GM21529 (cell line): Measurements from ENCODE around the gene TAS2R9.
"Not testable (repeated sequence)": the region's sequence is repeated elsewhere in the genome, so short reads cannot be mapped to it uniquely, and the experiment has no call there.

Source experiments
- ATAC-seq: cut with Tn5 transposase; IDR thresholded peaks from one replicate; pipeline ENCODE4 v1.9.1; 2021; ENCODE audit not compliant: unreplicated experiment

Gene TAS2R9, protein sequence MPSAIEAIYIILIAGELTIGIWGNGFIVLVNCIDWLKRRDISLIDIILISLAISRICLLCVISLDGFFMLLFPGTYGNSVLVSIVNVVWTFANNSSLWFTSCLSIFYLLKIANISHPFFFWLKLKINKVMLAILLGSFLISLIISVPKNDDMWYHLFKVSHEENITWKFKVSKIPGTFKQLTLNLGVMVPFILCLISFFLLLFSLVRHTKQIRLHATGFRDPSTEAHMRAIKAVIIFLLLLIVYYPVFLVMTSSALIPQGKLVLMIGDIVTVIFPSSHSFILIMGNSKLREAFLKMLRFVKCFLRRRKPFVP

DNA sequence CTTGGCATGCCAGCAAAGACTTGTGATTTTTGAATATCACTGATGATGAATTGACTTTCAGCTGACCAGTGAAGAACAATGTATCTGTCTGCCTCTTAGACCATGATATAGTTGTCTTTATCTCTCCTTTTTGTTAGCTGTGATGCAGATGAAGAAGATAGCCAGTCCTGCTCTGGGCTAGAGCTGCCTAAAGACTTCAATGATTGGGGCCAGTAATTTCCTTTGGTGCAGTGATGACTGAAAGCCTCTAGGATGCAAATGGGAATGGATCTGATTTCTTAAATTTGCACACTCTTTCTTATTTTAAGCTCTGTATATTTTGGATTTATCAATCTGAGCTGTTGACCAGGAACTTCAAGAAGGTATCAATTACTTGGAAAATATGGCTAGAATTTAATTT is at the start of gene TAS2R9:
TSS of gene TAS2R9 (minus strand) at position 101 of the 400 bp plus-strand sequence. CDS start at position 8, 93 bp downstream.
- ATAC-seq = no peak

DNA sequence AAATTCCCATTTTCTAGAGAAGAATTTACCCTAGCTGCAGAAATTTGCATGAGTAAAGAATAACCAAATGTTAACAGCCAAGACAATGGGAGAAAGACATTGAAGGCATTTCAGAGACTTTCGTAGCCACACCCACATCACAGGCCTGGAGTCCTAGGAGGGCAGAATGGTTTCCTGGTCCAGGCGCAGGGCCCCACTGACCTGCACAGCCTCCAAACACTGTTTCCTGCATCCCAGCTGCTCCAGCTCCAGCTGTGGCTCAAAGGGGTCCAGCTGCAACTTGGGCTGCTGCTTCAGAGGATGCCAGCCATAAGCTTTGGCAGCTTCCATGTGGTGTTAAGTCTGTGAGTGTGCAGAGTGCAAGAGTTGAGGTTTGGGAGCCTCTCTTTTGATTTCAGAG is 45.8 kb upstream of the TAS2R9 start:
- no peak for ATAC-seq

DNA sequence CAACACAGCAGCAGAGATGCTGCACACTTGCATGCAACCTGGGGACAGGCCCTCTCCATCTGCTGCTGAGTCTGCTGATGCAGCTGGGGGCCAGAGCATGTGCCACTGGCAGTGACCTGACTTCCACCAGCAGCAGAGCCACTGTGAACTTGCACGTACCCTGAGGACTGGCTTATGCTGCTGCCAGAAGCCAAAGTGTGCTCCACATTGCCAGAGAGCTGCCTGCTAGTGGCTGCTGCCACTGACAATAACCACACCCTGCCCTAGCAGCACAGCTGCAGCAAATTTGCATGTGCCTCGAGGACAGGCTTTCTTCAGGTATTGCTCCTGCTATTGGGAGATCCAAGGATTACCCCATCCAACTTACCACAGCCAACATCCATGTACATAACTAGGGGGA is 43.8 kb upstream of the TAS2R9 start:
- no peak for ATAC-seq

DNA sequence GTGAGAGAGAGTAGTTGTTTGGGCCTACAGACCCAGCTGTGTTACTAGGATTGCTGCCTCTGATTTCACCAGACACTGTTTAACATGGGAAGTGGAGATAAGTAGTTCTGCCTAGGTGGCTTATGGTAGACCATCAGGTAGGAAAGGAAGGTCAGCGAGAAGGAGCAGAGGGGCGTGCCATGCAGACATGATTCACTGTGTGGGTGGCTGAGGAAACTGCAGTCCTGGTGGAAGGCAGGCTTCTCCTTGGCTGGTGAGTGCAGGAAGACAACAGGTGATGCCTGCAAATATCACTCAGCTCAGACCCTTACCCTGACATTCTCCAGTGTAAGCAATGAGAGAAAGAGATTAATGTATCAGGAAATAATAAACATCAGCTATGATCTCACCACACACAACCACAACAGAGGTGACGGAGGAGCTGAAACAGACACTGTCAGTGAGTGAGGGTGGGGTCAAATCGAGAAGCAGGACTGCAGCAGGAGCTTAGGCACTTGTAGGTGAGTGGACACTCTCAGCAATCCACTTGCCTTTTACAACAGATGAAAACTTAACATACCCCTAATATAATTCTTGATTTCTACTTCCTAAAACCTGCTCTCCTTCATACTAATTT is 41.4 kb upstream of the TAS2R9 start:
- ATAC-seq = no peak

DNA sequence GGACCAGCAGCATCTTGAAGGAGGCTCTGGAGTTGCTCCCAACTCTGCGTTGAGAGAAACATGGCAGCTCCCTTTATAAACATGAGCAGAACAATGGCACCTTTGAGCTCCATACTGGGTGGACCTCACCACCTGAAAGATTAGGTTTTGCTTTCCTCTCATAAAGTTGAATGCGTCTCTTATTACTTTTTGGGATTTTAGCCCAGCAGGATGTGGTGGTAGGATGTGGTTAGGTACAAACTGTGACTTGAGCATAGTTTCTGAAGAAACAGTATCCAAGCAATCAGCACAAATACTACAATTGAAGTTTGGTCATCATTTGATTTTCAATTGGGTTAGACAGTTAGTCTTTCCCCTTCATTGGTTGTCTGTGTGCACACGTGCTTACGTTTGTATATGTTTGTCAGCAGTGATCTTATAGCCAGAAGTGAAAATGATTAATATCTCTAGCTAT is 39.5 kb upstream of the TAS2R9 start, which contains the start of gene PRR4:
TSS of gene PRR4 (minus strand) at position 51 of the 454 bp plus-strand sequence. CDS start at position 13, 38 bp downstream.
- ATAC-seq = no peak

DNA sequence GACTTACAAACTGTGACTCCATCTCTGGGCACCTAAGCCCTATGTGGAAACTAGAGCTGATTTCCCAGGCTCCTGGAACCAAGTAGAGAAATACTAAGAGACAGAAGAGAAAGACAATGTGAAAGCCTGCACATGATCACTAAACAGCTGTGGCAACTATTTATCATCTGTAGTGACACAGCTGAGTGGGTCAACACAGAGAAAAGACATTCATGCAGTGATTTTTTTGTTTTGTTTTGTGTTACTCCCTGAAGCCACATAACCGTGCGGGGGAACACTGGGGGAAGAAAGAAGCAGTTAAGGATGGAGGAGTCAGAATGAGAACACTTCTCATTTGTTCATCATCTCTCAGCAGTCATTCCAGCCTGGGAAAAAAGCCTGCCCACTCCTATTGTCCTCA is 37.8 kb upstream of the TAS2R9 start:
- no peak for ATAC-seq

DNA sequence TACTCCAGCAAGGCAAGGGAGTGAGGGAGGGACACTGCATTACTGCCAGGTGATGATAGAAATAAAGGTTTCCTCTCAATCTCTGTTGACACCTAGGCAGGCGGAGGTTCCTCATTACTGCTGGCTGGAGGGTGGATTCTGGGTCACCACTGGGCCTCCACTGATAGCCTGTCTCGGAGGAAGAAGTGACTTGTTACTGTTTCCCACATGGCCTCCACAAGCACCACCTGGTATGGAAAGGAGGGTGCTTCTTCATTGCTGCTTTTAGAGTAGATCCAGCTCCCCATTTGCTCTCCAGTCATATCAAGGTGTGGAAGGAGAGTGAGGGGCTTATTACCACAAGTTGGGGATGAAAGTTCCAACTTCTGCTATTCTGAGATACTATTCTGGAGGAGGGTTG is 32.9 kb upstream of the TAS2R9 start:
- no peak for ATAC-seq

DNA sequence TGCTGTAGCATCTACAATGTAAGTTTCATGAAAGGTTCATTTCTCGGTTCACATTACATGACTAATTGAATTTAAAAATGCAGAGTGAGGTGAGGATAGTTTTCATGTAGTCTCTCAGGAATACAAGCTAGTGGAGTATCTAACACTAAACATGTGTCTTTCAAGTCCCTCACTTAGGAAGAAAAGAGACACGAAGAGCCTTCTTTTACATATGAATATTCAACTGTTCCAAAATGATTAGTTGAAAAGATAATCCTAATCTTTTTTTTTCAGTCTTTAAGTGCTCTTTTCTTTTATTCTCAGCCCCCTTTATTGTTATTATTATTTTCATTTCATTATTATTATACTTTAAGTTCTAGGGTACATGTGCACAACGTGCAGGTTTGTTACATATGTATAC is 28.5 kb upstream of the TAS2R9 start:
- ATAC-seq = no peak

DNA sequence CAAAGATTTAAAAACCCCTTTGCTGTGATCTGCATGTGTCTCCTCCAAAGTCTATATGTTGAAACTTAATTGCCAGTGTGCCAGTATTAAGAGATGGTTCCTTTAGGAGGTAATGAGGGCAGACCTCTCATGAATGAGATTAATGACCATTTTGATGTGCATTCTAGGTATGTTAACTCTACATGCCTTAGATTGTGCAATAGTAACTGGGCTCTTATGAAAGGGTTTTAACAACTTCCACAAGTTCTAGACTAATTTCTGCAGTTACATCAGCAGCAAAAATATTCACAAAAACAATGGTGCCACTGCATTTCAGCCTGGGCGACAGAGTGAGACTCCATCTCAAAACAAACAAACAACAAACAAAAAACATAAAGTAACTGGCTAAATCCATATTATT is 20.0 kb upstream of the TAS2R9 start:
- no peak for ATAC-seq

DNA sequence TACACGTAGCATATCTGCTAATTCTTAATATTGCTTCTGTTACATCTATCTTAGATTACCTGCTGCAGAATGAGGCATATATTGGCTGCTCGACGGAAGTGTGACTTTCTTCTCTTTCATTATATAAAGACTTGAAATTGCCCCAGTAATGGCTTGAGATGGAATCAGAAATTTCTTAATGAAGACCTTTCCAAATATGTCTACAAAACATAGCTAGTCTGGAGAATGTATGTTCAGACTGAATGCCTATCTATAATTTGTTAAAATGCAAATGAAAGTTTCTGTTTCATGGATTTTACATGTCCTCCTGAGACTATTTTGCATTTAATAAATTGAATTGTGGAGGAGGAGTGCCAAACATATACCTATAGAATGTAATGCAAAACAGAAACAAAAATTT is 16.3 kb upstream of the TAS2R9 start, which contains the start of gene TAS2R10:
TSS of gene TAS2R10 (minus strand) at position 101 of the 400 bp plus-strand sequence. CDS start at position 12, 89 bp downstream.
- no peak for ATAC-seq

DNA sequence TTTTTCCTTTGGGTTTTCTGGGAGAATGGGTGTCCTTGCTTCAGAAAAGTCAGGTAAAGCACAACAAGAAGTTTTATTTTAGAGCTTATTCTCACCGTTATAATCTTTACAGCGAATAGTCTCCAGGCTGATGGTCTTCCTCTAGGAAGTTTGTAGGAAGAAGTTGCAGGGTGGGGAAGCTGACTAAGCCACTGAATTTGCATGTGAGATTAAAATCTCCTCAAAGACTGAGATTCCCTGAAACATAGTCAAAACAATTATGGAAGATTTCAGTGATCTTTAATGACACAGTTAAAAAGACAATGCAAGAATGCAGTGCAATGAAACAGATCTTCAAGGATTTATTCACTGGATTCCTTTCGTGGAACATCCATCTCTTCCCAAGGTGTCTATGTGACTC is 15.0 kb upstream of the TAS2R9 start:
- ATAC-seq = no peak

DNA sequence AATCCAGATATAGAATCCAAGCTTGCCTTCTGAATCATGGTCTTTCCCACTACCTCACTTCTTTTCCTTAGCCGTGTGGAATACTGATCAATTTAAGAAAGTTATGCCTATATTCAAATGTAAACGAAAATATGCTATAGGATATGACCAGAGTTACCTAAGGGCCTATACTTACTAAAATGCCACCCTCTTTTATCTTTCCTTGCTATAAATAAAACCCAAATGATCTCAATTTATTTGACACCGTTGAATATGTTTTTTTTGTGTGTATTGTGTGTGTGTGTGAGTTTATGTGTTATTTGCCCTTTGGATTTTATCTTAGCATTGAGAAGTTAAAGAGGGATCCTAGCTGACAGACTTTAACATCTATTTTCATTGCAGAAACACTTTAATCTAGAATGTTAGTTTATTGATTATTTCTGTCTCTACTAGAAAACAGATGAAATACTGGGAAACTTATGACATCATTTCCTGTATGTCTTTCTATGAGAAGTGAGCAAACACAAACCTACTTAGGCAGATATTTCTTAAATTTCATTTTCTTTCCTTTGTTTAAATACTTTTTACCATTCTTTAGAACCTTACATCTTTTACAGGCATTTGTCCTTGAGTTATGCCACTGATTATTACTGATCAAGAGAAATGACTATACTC is 2.0 kb upstream of the TAS2R9 start:
- no peak for ATAC-seq

DNA sequence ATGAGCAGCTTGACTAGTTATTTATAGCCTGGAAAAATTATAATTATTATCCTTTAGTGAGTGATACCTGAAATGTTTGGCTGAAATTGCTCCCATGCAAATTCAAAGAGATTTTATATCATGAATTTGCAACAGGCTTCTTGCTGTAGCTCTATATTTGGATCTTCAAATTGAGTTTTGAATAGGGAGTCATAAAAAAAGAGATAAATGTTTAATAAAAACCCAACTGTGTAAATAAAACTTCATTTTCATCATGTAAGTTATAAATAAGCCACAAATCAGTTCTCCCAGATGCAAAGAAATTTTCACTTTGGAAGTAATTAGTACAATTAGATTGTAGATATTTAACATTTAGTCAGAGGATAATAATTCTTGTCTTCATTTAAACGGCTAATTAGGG is 2.8 kb downstream of the TAS2R9 start, which contains the start of gene TAS2R8:
TSS of gene TAS2R8 (minus strand) at position 101 of the 400 bp plus-strand sequence. CDS start 306 bp downstream, outside the sequence.
- no peak for ATAC-seq

DNA sequence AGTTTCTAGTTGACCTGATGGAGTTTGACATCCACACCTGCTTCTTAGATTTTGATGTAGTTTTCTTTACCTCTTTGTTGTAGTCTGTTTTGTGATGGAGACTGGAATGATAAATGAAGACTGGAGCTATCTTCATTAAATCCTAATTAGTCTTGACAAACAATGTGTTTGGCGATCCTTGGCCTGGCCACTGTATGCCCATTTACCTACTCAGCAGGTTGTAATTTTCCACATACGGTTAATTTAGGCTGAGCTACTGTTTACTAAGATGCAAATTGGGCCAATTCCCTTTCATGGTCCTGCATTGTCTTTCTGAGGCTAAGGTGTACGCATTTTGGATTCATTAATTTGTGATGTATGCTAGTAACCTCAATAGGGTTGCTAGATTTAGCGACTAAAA is 7.4 kb downstream of the TAS2R9 start, which contains the start of gene TAS2R7:
TSS of gene TAS2R7 (minus strand) at position 41 of the 400 bp plus-strand sequence. CDS start 57 bp downstream, outside the sequence.
- no peak for ATAC-seq

DNA sequence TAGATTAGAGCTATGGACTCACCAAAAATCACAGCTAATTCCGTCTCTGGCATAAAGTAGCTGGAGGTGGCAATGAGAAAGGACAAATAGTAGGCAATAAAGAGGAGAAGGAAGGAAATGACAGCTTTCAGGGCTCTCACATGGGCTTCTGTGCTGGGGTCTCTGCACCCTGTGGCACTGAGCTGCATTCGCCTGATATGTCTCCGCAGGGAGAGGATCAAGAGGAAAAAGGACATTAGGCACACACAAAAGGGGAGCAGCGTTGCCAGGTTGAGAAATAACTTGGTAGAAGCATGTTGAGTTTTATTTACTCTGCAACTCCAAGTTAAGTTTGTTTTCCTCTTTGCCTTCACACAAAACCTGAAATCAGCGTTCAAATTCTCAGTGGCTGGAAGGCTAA is 8.2 kb downstream of the TAS2R9 start:
- no peak for ATAC-seq

DNA sequence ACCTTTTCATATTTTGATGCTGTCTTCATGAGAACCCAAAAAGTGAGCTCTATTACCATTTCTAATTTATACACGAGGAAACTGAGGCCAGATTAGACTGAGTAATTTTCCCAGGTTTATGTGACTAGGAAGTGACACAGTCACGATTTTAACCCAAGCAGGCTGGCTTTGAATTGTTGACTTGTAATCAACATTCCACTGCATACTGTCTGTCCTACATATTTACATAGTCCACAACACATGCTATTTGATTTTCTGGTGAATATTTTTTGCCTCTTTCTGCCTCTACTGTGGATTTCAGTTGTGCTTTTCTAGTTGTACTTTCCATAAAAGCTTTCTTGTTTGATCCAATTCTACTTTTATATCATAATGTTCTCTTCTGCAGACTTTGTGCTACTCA is 15.7 kb downstream of the TAS2R9 start:
- ATAC-seq = no peak

DNA sequence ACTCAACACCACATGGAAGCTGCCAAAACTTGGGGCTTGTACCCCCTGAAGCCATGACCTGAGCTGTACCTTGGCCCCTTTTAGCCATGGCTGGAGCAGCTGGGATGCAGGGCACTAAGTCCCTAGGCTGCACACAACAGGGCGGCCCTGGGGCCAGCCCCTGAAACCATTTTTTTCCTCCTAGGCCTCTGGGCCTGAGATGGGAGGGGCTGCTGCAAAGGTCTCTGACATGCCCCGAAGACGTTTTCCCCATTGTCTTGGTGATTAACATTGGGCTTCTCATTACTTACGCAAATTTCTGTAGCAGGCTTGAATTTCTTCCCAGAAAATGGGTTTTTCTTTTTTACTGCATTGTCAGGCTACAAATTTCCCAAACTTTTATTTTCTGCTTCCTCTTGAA is 18.2 kb downstream of the TAS2R9 start:
- ATAC-seq = not testable (repeated sequence)

DNA sequence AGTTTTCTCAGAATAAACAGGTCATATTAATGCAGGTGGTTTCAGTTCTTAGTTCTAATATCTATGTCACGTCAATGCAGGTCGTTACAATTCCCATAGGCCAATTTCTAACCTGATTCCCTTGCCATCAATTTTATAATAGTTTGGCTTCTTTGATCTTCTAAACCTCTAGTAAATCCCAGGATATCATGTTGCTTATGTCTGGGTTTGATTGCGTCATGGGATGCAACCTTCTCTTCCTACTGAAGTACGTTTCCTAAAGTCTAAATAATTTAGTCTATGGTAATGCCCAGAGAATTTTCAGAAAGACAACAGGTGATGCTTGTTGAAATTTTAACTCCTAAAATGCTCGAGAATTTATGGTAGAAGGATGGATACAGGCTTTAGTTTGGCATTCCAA is 26.7 kb downstream of the TAS2R9 start:
- ATAC-seq = no peak

DNA sequence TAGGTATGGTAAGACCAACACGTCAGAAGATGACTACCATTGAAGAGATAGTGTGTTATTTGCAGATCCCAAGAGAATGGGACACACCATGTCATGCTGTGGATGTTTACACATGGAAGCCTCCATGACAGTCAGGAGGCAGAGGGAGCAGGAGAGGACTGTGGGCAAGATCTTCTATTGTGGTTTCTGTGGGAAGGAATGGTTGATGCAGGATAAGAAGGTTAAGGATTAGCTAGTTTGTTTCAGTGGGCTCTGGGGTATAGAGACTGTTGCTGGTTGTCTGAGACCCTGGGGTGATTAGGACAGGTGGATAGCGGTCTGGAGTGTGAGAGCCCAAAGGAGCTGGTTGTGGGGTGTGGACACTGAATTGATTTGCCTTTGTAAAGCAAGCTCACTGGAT is 30.9 kb downstream of the TAS2R9 start:
- no peak for ATAC-seq

DNA sequence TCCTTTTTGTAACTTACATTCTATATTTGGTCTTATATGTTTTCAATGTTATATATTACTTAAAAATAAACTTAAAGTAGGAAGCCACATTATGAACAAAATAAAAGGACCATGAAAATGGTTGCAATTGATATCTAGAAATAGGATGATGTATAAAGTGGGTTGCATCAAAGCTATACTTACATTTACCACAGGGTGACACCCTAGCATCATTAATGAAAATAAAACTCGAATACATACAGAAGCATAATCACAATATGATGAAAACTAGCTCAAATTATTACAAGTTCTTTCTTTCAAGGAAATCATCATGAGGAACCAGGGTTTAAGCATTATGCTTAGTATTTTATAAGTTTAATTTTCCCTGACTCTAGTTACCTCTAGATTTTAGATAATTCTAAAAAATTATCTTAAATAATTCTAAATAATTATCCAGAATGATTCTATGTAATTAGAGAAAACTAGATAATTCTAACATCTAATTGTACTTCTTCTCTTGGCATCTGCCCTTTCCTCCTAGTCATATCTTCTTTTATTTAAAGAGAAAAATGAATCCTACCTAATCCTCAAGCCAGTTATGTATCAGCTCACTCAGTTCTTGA is 38.7 kb downstream of the TAS2R9 start:
- ATAC-seq = no peak

DNA sequence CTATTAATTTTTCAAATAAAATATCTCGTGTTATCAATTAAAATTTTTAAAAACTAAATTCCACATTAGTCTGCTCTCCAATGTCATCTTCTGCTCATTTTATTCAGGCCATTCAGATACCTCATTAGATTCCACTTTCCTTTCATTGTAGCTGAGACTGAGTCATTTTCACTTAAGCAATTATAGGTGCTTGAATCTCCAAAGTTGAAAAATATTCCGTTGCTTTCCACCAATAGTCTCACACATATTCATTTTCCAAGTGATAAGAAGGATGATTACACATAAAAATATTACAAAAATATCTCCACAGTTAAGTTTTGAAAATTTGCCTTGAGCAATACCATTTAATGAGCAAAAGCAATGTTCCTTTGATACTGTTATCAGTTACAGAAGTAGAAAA is 50.3 kb downstream of the TAS2R9 start:
- no peak for ATAC-seq
